Activated naive CD4-positive, alpha-beta T cell treated with anti-CD3 and anti-CD28 coated beads, Interleukin-2, amount 10 ng/mL, durations not matched to agents 7 days and 5 days (primary cell): ENCODE data around the gene CHPF.

Experiments used
- CTCF ChIA-PET: fragments of 350-600 bp; sonication (Branson Sonifier 250); formaldehyde crosslinking; loops from one replicate; lab custom pipeline; 2021; ENCODE audit warnings: antibody characterized with exemption; lab: Charles Lee
- DNase-seq: peaks from one replicate; pipeline ENCODE4 v3.0.0-alpha.2; 2020
- H3K27ac Mint-ChIP-seq: one replicate; pipeline ENCODE4 v1.8.0; 2021; ENCODE audit warnings: mild to moderate bottlenecking, moderate library complexity, mixed read lengths
- H3K27me3 Mint-ChIP-seq: one replicate; pipeline ENCODE4 v1.8.0; 2021; ENCODE audit warnings: mild to moderate bottlenecking, mixed read lengths
- H3K36me3 Mint-ChIP-seq: one replicate; pipeline ENCODE4 v1.8.0; 2021; ENCODE audit warnings: mixed read lengths
- H3K4me1 Mint-ChIP-seq: one replicate; pipeline ENCODE4 v1.8.0; 2021; ENCODE audit warnings: mixed read lengths
- H3K4me3 Mint-ChIP-seq: one replicate; pipeline ENCODE4 v1.8.0; 2021; ENCODE audit warnings: mild to moderate bottlenecking, moderate library complexity, mixed read lengths
- H3K9me3 Mint-ChIP-seq: one replicate; pipeline ENCODE4 v1.8.0; 2021; ENCODE audit warnings: mixed read lengths

CHPF gene

GRCh38 chr2:219514196-219514761, 29.3 kb downstream of the CHPF start, which contains the start of gene ASIC4:
TSS of gene ASIC4 (plus strand) at chr2:219514482. CDS start at chr2:219514725, 243 bp downstream.
- Mint-ChIP-seq H3K27me3 (peaks cover 96% of the 10 kb centered on the region), H3K36me3 (no peaks in the 10 kb centered on the region), H3K4me3 (no peak within 1 kb of the TSS), H3K27ac (no peak within 1 kb of the TSS), H3K4me1 (peaks cover 13% of the 10 kb centered on the region), H3K9me3 (no peaks in the 10 kb centered on the region)
- CTCF ChIA-PET: interaction anchor here (0.7 kb wide), 1 partner anchor 19 kb away, joined by 3 read pairs; a partner anchor contains a TSS
- DNase-seq: no peak

DNA sequence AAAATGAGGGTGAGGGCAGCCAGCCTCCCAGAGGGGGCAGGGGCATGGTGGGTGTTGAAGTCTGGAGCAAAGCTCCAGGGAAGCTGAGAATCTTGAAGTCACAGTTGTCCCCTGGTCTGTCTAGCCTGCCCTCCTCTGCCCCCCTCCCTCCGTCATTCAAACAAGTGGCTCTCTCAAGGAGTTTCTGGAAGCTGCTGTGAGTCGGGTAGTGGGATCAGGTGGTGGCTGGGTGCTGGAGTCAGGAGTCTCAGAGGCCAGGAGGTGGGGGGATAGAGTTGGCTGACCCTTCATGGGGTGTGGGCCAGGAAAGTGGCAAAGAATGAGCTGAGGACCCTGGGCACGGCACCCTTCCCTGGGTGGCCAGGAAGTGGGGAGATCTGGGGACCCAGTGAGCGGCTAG, 29.8 kb downstream of the CHPF start:
- CTCF ChIA-PET: interaction anchor here (0.7 to 1.1 kb wide), 2 partner anchors 13 to 18 kb away, joined by 3 read pairs; a partner anchor contains a TSS
- peaks cover 100% of the 10 kb centered on the region for H3K27me3 Mint-ChIP-seq
- H3K9me3 Mint-ChIP-seq: no peaks in the 10 kb centered on the region
- no peak overlapping the region for H3K27ac Mint-ChIP-seq
- H3K36me3 Mint-ChIP-seq: no peaks in the 10 kb centered on the region
- no peak for DNase-seq
- H3K4me3 Mint-ChIP-seq: no peak overlapping the region
- peaks cover 13% of the 10 kb centered on the region for H3K4me1 Mint-ChIP-seq

DNA sequence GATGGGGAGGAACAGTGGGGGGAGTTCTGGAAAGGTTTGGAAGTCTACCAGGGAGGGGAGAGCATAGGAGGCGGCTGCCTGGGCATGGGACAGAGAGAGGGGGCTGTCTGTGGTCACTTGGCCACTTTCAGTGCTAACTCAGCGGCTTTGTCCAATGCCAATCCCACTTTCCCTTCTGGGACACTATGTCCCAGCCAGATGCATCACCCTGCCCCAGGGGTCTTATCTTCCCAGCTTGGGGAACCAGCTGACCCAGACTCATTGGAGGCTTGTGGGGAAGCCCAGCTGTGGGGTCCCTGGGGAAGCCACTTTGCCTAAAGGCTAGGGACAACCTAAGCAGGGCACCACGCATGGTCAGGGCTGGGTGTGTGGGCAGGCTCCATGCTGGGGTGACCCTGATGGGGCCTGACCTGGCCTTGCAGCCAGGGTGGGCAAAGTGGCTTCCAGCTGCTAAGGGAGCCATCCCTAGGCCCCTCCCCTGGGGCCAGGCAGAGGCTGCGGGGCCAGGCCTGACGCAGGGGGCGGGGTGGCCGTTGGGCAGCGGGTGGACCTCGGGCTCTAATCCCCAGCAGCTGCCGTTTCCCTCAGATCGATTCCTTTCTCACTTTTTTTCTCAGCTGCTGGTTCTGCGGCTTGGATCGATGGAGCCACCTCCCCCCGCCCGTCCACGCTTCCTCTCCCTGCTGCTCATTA, 30.9 kb downstream of the CHPF start:
- Mint-ChIP-seq H3K27me3 (peaks cover 100% of the 10 kb centered on the region), H3K4me1 (peaks cover 13% of the 10 kb centered on the region), H3K36me3 (no peaks in the 10 kb centered on the region), H3K27ac (no peak overlapping the region), H3K9me3 (no peaks in the 10 kb centered on the region), H3K4me3 (no peak overlapping the region)
- DNase-seq: no peak
- CTCF ChIA-PET: interaction anchor here (1.1 to 2.2 kb wide), 2 partner anchors 12 to 17 kb away, joined by 3 to 6 read pairs; no protein-coding TSS in a partner anchor

- DNase-seq: no peak
- CTCF ChIA-PET: interaction anchor here (0.7 to 3.6 kb wide), 6 partner anchors 10 to 18 kb away, joined by 3 to 25 read pairs (median 6); a partner anchor contains a TSS
- Mint-ChIP-seq H3K27me3 (peaks cover 92% of the 10 kb centered on the region), H3K9me3 (no peaks in the 10 kb centered on the region), H3K27ac (no peak overlapping the region), H3K36me3 (peaks cover under 1% of the 10 kb centered on the region), H3K4me1 (peaks cover 13% of the 10 kb centered on the region), H3K4me3 (no peak overlapping the region)
These were observed 31.9 kb downstream of the CHPF start for GRCh38 chr2:219511547-219512325.

- Mint-ChIP-seq H3K27me3 (peaks cover 81% of the 10 kb centered on the region), H3K9me3 (no peaks in the 10 kb centered on the region), H3K4me1 (peaks cover 13% of the 10 kb centered on the region), H3K27ac (no peak overlapping the region), H3K4me3 (no peak overlapping the region), H3K36me3 (peaks cover 3% of the 10 kb centered on the region)
- CTCF ChIA-PET: interaction anchor here (0.9 to 3.6 kb wide), 10 partner anchors 8 to 33 kb away, joined by 3 to 25 read pairs (median 8); a partner anchor contains a TSS
- DNase-seq: no peak
These were observed 33.0 kb downstream of the CHPF start for GRCh38 chr2:219510512-219511135.

DNA sequence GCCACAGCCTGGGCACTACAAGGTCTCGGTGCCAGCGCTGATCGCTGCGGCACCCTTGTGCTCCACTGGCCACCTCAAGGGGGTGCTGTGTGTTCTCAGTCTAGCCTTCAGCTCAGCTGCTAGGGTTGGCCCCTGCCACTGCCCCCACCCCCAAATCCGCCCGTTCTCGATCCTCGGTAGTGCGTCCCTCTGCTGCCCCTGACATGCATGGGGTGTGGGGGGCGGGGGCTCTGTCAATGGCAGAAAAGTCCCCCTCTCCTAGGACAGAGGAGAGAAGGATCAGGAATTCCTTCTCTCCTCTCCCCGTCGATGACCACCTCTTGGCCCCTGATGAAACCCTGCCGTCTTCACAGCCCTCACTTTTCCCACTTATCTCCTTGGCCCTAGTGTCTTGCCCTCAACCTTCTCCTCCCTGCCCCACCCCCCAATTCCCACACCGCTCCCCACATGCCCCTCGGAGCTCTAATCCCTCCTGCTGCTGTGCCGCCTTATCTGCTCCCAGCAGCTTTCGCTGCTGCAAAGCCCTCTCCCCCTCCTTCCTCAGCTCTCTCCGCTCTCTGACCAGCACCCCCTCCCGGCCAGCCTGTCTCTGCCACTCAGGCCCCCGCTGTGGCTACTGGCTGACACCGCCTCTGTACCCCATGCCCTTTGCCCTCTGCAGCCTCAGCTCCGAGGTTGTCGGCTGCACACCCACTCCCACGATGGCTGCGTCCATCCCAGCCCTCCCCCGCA, 33.7 kb downstream of the CHPF start:
- H3K4me3 Mint-ChIP-seq: no peak overlapping the region
- CTCF ChIA-PET: interaction anchor here (0.6 to 3.6 kb wide), 13 partner anchors 9 to 1751 kb away, joined by 3 to 25 read pairs (median 8); partner anchors contain the start of gene GMPPA
- peaks cover 3% of the 10 kb centered on the region for H3K36me3 Mint-ChIP-seq
- DNase-seq: peak; percentile 68
- H3K27ac Mint-ChIP-seq: no peak overlapping the region
- no peaks in the 10 kb centered on the region for H3K9me3 Mint-ChIP-seq
- peaks cover 74% of the 10 kb centered on the region for H3K27me3 Mint-ChIP-seq
- H3K4me1 Mint-ChIP-seq: peaks cover 13% of the 10 kb centered on the region

GRCh38 chr2:219508971-219509779, 34.4 kb downstream of the CHPF start:
- peaks cover 66% of the 10 kb centered on the region for H3K27me3 Mint-ChIP-seq
- no peak for DNase-seq
- no peak overlapping the region for H3K4me3 Mint-ChIP-seq
- no peak overlapping the region for H3K27ac Mint-ChIP-seq
- peaks cover 3% of the 10 kb centered on the region for H3K36me3 Mint-ChIP-seq
- H3K9me3 Mint-ChIP-seq: no peaks in the 10 kb centered on the region
- peaks cover 13% of the 10 kb centered on the region for H3K4me1 Mint-ChIP-seq
- CTCF ChIA-PET: interaction anchor here (0.6 to 3.6 kb wide), 14 partner anchors 8 to 1751 kb away, joined by 3 to 25 read pairs (median 8); partner anchors contain the start of gene GMPPA

GRCh38 chr2:219508444-219508734, 35.2 kb downstream of the CHPF start:
- H3K4me3 Mint-ChIP-seq: no peak overlapping the region
- H3K27ac Mint-ChIP-seq: no peak overlapping the region
- CTCF ChIA-PET: interaction anchor here (0.8 to 2.6 kb wide), 6 partner anchors 10 to 105 kb away, joined by 3 to 16 read pairs (median 5); a partner anchor contains a TSS
- no peaks in the 10 kb centered on the region for H3K9me3 Mint-ChIP-seq
- H3K27me3 Mint-ChIP-seq: peaks cover 59% of the 10 kb centered on the region
- peaks cover 7% of the 10 kb centered on the region for H3K36me3 Mint-ChIP-seq
- no peak for DNase-seq
- H3K4me1 Mint-ChIP-seq: peaks cover 9% of the 10 kb centered on the region

DNA sequence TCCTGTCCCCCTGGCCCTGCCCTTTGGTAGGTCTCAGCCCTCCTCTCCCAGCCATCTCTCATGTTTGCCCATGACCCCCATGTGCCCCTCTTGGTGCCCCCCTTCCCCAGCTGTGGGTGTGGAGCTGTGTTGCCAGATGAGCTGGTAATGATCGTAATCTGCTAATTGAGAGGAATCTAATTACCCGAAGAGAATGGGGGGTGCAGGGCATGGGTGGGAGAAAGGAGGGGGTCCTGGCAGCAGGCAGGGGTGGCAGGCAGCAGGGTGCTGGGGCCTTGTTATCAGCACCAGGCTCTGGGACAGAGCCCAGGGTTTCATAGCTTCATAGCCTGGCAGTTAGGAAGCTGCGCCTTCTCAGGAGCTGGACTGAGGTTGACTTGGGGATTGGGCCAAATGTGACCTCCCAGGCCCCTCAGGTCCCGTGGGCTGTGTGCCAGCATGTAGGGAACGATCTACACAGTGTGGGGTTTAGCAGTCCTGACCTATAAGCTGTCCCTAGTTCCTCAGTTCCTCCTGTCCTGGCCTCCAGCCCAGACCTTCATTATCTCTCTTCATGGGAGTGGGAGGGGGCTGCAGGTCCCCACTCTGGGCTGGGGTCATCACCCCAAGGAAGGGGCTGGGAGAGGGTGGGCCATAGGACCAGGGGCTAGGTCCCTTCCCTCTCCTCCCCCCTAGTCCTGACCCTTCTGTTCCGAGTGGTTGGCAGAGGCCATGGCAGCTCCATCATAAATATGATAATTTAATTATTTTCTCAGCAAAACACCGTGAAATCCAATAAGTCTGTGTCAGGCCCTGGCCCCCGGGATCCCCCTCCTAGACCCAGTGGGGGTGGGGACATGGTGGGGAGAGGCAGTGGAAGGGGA, 35.8 kb downstream of the CHPF start:
- DNase-seq: no peak
- Mint-ChIP-seq H3K27ac (no peak overlapping the region), H3K4me3 (no peak overlapping the region), H3K9me3 (no peaks in the 10 kb centered on the region), H3K4me1 (peaks cover 9% of the 10 kb centered on the region), H3K27me3 (peaks cover 53% of the 10 kb centered on the region), H3K36me3 (peaks cover 7% of the 10 kb centered on the region)
- CTCF ChIA-PET: interaction anchor here (0.8 to 2.6 kb wide), 7 partner anchors 11 to 104 kb away, joined by 3 to 16 read pairs (median 4); a partner anchor contains a TSS

DNA sequence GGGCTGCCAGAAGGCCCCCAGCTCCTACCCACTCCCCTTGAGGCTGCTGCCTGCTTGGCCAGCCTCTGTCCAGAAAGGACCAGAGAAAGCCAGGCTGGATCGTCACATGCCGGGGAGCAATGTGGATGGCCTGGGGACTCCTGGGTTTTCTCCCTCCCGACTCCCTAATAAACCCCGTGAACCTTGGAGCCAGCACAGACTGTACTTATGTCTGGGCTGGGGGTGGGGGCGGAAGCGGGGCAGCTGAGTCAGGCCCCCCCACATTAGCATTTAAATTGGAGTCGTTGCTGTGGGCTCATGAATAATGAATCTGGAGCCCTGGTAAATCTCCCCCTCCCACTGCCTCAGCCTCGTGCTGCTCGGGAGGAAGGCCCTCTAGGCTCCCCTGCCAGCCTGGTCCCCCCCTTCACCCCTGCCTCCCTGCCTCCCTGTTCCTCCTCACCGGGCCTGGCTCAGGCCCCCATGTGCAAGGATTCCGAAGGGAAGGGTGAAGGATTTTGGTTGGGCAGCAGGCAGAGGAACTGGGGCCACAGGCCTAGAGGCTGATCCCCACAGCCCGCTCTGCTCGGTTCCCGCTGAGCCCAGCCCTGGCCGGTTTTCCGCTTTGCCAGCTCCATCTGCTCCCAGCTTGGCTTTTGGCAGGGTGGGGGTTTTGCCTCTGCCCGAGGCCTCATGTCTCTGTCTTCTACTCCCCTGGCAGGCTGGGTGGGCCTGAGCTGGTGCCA, 36.6 kb downstream of the CHPF start:
- no peak for DNase-seq
- CTCF ChIA-PET: interaction anchor here (1.2 to 2.6 kb wide), 4 partner anchors 11 to 36 kb away, joined by 3 to 16 read pairs (median 5); a partner anchor contains a TSS
- Mint-ChIP-seq H3K36me3 (peaks cover 8% of the 10 kb centered on the region), H3K4me1 (peaks cover 9% of the 10 kb centered on the region), H3K27ac (no peak overlapping the region), H3K4me3 (no peak overlapping the region), H3K27me3 (peaks cover 44% of the 10 kb centered on the region), H3K9me3 (no peaks in the 10 kb centered on the region)

GRCh38 chr2:219506153-219506801, 37.3 kb downstream of the CHPF start:
- CTCF ChIA-PET: interaction anchor here (2.6 kb wide), 1 partner anchor 11 kb away, joined by 16 read pairs; a partner anchor contains a TSS
- no peak for DNase-seq
- H3K4me1 Mint-ChIP-seq: peaks cover 11% of the 10 kb centered on the region
- peaks cover 8% of the 10 kb centered on the region for H3K36me3 Mint-ChIP-seq
- H3K27ac Mint-ChIP-seq: no peak overlapping the region
- no peak overlapping the region for H3K4me3 Mint-ChIP-seq
- H3K9me3 Mint-ChIP-seq: no peaks in the 10 kb centered on the region
- H3K27me3 Mint-ChIP-seq: peaks cover 37% of the 10 kb centered on the region
